HG02943 (cell line): ENCODE results near the gene EVC.

Experiments
- ATAC-seq: cut with Tn5 transposase; IDR thresholded peaks from one replicate; pipeline ENCODE4 v1.9.1; 2021; ENCODE audit warnings: mild to moderate bottlenecking, low read depth, moderate library complexity; ENCODE audit not compliant: unreplicated experiment

Gene EVC

DNA sequence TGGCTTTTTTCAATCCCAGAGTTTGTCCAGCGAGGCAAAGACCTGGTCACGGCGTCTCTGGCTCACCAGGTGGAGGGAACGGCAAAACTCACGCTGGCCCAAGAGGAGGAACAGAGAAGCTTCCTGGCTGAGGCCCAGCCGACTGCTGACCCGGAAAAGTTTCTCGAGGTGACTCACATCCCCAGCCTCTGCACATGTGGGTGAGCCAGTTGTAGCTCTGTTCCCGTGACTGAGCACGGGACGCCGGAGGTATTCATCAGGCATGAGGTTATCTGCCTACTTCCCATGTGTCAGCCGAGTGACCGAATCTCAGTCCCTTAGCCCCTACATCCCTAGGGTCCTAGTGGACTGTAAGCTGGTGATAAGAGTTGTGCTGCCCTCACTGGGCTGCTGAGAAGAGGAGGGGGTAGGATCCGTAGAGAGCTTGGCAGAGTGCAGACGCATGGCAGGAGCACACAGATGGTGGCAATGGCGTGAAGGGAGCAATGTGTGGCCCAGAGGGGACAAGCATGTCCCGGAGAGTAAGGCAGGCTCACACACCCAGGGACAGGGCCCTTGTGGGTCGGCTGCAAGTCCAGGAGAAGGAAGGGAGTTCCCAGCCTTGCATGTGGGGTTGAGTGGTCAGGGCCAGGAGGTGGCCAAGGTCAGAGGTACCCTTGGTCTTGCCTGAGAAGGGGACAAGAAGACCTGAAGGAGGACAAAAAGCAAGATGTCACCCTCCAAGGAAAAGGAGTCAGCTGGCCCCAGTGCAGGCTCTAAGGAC, 42.9 kb downstream of the EVC start:
- no peak for ATAC-seq

DNA sequence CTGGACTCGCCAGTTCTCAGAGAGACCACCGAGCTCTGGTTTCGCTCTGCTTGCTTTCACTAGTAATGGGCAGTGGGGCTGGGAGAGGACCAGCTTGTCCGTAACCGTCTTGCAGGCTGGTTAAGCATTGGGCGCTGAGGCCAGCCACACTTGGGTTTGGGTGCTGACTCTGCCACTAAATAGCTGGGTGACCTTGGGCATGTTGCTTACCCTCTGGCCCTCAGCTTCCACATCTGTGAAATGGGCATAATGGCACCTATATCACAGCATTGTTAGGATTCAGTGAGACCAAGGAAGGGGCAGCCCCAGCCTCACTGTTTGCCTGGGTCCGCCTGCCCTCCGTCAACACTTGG, 43.5 kb downstream of the EVC start:
- no peak for ATAC-seq

GRCh38 chr4:5755161-5755560, 44.2 kb downstream of the EVC start:
- no peak for ATAC-seq

DNA sequence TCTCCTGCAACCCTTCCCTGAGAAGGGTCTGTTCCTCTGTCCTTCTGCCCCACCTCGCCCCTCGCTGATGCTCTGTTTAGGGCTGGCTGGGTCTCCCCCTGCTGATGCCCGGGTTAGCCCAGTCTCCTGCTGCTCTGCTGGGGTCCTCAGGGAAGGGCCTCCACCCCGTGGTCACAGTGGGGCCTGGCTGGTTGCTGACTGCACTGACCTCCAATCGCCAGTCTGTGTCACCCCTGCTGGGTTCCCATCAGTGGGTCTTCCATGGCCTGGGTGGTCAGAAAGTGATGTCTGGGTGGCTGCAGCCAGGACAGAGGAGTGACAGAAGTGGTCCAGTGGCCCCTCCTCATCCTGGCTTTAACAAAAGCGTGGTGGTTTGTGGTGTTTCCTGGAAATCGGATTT, 44.7 kb downstream of the EVC start:
- ATAC-seq = no peak

GRCh38 chr4:5756271-5756670, 45.3 kb downstream of the EVC start:
- no peak for ATAC-seq

DNA sequence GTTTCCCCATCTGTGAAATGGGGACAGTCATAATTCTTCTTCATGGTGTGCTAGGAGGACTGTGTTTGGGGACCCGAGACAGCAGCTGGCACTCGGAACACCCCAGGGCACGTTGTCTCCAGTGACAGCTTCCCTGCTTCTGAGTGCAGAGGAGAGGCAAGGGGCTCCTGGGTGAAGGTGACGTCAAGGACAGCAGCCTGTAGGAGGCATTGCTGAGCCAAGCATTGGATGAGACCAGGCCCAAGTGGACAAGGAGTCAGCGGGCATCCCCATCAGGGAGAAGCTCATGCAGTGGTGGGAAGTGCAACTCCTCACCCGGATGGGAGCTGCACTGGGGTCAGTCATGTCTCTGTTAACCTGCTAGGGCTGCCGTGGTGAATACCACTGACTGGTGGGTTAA, 46.1 kb downstream of the EVC start:
- no peak for ATAC-seq

GRCh38 chr4:5757536-5757935, 46.5 kb downstream of the EVC start:
- no peak for ATAC-seq

GRCh38 chr4:5757954-5758353, 47.0 kb downstream of the EVC start:
- no peak for ATAC-seq

DNA sequence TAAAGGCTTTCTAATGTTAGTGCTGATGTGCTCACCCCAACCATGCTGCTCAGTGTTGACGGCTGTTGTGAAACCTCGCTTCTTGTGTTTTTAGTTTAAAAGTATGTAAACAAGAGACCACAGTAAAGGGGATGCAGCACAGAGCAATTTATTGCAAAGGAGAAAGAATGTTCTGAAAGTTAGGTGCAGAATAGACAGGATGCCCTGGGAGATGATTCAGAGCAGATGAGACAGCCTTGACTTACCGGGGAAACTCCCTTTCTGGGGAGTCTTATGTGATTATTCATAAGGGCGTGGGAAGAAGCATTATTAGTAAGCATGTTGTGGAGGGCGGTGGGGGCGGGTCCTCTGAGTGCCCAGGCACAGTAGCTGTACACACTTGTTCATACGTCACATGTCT, 47.7 kb downstream of the EVC start:
- no peak for ATAC-seq

DNA sequence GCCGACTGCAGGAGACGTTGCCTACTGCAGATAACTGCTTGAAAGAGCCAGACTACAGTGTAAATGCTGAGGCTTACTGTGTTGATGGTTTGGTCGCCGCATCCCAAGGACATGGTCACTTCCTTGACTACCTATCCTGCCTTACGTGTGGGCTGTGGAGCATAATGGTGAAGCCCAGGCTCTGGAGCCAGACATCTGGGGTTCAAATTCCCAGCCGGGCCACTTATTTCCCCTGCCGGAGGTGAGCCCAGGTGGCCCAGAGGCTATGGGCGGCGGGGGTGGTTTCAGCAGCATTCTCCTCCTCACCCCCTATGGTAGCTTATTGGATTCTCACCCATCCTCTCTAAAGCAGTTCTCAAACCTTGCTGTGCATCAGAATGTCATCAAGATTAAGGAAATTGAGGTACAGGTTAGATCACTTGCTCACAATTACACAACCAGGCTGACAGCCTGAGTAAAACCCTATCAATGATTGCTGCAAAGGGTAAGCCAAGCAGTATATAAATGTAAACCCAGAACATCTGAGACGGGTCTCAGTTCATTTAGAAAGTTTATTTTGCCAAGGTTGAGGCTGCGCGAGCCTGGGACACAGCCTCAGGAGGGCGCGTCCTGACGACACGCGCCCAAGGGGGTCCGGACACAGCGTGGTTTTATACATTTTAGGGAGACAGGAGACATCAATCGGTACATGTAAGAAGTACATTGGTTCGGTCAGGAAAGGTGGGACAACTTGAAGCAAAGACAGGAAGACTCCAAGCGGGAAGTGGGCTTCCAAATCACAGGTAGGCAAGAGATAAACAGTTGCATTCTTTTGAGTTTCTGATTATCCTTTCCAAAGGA, 48.5 kb downstream of the EVC start:
- no peak for ATAC-seq

DNA sequence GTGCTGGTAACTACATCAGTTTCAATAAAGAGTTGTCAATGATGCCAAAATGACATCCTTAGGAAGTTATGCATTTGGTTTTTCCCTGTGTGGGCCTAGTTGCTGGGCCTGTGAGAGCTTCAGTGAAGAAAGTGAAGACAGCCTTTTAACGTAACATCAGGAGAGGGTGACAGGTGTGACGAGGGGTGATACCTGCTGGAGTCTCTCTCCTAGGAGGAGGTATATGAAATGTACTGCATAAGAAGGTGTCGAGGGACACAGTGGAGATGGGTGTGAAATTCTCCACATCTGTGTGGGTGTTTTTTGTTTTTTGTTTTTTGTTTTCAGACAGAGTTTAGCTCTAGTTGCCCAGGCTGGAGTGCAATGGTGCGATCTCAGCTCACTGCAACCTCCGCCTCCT, 49.2 kb downstream of the EVC start:
- ATAC-seq = no peak

GRCh38 chr4:5760936-5761480, 50.0 kb downstream of the EVC start:
- ATAC-seq = no peak

- ATAC-seq = no peak
Observed at GRCh38 chr4:5770051-5770450, 59.0 kb downstream of the EVC start.

DNA sequence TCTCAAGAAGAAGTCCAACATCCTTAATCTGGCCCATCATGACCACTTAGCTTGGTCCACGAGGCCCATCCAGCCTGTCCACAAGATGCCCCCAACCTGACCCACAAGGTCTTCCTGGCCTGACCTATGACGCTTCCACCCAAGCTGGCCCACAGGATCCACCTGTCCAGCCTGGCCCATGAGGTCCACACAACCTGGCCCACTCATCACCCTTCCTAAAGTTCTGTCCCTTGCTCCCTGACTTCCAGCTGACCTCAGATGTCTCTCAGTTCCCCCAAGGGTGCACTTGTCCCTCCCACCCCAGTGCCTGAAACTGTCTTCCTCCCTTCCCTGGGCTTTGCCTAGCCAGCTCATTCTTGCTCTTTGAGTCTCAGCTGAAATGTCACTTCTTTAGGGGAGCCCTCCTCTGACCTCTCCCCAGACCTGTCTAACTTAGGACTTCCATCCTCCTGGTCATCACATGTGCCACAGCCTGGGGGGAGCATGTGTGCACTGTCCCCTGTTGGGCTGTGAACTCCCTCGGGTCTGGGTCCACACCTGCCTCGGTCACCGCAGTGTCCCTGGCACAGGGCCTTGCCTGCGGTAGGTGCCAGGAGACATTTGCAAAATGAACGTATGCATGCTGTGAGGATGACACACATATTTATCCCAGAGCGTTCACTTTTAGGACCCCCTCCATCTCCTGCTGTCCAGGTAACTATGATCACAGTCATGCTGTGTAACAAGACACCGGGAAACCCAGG, 61.7 kb downstream of the EVC start:
- ATAC-seq = no peak

DNA sequence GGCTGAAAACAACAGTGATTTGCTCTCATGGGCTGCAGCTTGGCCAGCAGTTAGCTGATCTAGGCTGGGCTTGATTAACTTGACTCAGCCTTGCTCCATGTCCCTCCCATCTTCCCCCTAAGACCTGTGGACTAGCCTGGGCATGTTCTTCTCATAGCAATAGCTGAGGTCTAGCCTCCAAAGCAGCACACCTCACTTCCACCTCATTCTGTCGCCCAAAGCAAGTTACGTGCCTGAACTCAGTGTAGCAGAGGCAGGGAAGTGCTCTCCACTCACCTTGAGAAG, 62.2 kb downstream of the EVC start:
- no peak for ATAC-seq

DNA sequence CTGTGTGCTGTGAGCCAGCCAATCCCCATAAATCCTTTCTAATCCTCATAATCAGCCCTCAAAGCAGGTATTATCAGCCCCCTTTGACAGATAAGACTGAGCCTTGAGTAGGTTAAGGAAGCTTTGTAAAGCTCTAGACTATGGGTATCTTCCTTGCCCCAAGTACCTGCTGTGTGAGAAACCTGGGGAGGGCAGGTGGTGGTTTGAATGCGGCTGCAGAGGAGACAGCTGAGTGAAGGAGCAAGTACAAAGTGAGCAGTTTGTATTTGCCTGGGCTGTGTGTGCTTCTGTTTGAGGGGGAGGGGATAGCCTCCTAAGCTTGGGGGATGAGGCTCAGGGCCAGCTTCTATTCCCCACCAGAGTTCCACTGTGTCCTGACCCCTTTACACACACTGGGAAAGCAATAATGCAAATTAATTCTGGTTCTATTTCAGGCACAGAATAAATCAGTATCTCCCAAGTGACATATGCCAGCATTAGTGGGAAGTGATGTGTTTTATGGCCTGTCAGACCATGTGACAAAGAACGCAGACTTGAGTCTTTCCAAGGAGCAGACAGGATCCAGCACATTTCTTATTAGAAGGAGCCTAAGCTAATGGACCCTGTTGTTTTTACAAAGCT, 63.5 kb downstream of the EVC start:
- no peak for ATAC-seq

- no peak for ATAC-seq
Observed at GRCh38 chr4:5776510-5776909, 65.5 kb downstream of the EVC start.

- ATAC-seq = no peak
Observed at GRCh38 chr4:5780831-5781480, 70.0 kb downstream of the EVC start.

DNA sequence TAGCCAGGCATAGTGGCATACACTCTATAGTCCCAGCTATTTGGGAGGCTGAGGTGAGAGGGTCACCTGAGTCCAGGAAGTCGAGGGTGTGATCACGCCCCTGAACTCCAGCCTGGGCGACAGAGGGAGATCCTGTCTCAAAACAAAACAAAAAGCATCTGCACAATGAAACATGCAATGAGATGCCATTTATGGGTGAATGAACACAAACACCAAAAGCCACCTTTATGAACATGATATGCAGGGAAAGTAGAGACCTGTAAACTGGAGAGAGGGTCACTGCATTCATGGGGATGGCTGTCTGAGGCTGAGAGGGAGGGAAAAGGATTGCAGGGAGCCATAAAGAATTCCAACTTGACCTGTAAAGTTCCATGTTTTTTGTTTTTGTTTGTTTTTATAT, 70.7 kb downstream of the EVC start:
- ATAC-seq = no peak

GRCh38 chr4:5782829-5783476, 72.0 kb downstream of the EVC start:
- no peak for ATAC-seq
